ENCODE data around the gene BTD. TPM values are rescaled to one million over a fixed set of nuclear protein-coding genes. Genes with fewer than 3 reads are reported as not detected.

The BTD gene
- total RNA-seq, 1 experiment from 2014 or later, result 15.6 TPM

DNA sequence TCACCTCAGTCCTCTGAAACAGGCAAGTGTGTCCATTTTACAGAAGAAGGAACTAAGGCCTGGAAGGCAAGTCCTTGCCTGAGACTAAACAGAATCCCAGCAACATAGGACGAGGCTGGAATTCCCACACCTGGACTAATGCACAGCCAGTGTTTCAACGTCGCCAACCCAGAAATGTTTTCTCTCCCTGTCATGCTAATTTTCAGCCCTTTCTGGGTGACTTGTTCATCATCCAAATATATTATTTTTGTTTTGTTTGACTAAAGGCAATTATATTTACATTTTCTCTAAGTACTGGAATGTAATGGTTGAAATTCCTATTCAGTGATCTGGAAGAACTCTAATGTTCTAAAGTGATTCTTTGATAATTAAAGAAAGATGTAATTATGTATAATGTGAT is 51.8 kb downstream of the BTD start:
- ChIA-PET CTCF (no interaction called here), POLR2A (ENCODE audit: unreplicated experiment) (no interaction called here)
- H3K27ac ChIP-seq, result no peak overlapping the region

DNA sequence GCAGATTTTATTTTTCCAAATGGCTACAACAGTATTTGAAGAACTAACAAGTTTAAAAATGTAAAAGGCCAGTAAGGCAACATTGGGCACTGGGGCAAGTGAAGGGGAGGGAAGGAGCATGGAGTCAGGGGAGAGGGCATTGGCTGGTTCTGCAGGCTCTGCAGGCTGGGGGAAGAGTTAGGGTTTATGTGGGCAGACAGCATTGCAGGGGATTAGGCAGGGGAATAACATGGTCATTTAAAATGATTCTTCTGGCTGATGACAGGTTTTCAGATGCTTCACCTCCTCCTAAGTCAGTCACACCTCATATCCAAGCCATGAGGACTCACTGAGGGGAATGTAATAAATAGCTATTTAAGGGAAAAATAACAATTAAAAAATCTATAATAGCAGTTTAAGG is 52.6 kb downstream of the BTD start:
- ChIA-PET POLR2A (ENCODE audit: unreplicated experiment) (no interaction called here), CTCF (no interaction called here)
- BruUV-seq (replicated peaks), result no TSS peak
- no peaks in the 10 kb centered on the region for H4K20me1 ChIP-seq (ENCODE audit: insufficient read depth)
- no peaks in the 10 kb centered on the region for H3K9me2 ChIP-seq (ENCODE audit: insufficient read depth)
- H3K36me3 ChIP-seq (ENCODE audit: low read depth), result no peaks in the 10 kb centered on the region
- DNase-seq, result no peak
- H3F3A ChIP-seq (ENCODE audit: insufficient read depth, low read depth), result no peaks in the 10 kb centered on the region
- no peak overlapping the region for H3K27ac ChIP-seq
- no peak overlapping the region for H3K4me3 ChIP-seq
- H2AFZ ChIP-seq, result no peak overlapping the region
- TF ChIP-seq EZH2 (IDR thresholded peaks at IDR 0.05; ENCODE audit: low read depth), result no peak
- TF ChIP-seq, protein P1, sequence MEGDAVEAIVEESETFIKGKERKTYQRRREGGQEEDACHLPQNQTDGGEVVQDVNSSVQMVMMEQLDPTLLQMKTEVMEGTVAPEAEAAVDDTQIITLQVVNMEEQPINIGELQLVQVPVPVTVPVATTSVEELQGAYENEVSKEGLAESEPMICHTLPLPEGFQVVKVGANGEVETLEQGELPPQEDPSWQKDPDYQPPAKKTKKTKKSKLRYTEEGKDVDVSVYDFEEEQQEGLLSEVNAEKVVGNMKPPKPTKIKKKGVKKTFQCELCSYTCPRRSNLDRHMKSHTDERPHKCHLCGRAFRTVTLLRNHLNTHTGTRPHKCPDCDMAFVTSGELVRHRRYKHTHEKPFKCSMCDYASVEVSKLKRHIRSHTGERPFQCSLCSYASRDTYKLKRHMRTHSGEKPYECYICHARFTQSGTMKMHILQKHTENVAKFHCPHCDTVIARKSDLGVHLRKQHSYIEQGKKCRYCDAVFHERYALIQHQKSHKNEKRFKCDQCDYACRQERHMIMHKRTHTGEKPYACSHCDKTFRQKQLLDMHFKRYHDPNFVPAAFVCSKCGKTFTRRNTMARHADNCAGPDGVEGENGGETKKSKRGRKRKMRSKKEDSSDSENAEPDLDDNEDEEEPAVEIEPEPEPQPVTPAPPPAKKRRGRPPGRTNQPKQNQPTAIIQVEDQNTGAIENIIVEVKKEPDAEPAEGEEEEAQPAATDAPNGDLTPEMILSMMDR (conservative IDR thresholded peaks at IDR 0.05), result no peak
- H3K27me3 ChIP-seq (ENCODE audit: insufficient read depth, low read depth), result no peaks in the 10 kb centered on the region
- H3K79me2 ChIP-seq (ENCODE audit: low read depth), result no peaks in the 10 kb centered on the region
- no peaks in the 10 kb centered on the region for H3K4me1 ChIP-seq (replicated peaks; ENCODE audit: insufficient read depth)
- H3K4me2 ChIP-seq, result no peak overlapping the region
- peaks cover 33% of the 10 kb centered on the region for H3K9me3 ChIP-seq (ENCODE audit: insufficient read depth, low read depth)
- intact Hi-C loops (cut with micrococcal nuclease; ENCODE audit: unreplicated experiment), result no loop called here

More for the DNA sequence above, 51.8 kb downstream of the BTD start:
- Histone ChIP-seq H3F3A (ENCODE audit: insufficient read depth, low read depth) (peaks cover 6% of the 10 kb centered on the region; the same call in 1 of the 2 replicates), H3K4me3 (no peak overlapping the region), H3K36me3 (ENCODE audit: low read depth) (no peaks in the 10 kb centered on the region), H3K79me2 (ENCODE audit: low read depth) (no peaks in the 10 kb centered on the region), H4K20me1 (ENCODE audit: insufficient read depth) (no peaks in the 10 kb centered on the region), H3K27me3 (ENCODE audit: insufficient read depth, low read depth) (no peaks in the 10 kb centered on the region), H2AFZ (no peak overlapping the region), H3K4me1 (replicated peaks; ENCODE audit: insufficient read depth) (peaks cover 4% of the 10 kb centered on the region), H3K4me2 (no peak overlapping the region), H3K9me2 (ENCODE audit: insufficient read depth) (no peaks in the 10 kb centered on the region), H3K9me3 (ENCODE audit: insufficient read depth, low read depth) (peaks cover 37% of the 10 kb centered on the region)
- TF ChIP-seq, protein P1 (conservative IDR thresholded peaks at IDR 0.05), result no peak
- no peak for TF ChIP-seq EZH2 (IDR thresholded peaks at IDR 0.05; ENCODE audit: low read depth)
- intact Hi-C loops (cut with micrococcal nuclease; ENCODE audit: unreplicated experiment), result no loop called here
- BruUV-seq (replicated peaks), result no TSS peak
- no peak for DNase-seq

DNA sequence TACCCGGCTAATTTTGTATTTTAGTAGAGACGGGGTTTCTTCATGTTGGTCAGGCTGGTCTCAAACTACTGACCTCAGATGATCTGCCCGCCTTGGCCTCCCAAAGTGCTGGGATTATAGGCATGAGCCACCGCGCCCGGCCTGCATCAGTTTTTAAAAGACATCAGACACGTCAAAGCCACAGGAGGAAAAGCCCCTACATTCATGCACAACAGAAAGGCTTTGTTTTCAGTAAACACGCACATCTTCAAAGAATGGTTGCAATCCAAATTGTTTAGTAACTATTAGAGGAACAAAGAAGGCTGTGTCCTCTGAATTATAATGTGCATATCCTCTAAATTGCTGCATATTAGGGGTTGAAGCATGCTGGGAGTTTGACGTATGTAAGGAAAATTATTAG is 53.3 kb downstream of the BTD start:
- DNase-seq, result no peak
- ChIA-PET CTCF (no interaction called here), POLR2A (ENCODE audit: unreplicated experiment) (no interaction called here)
- H3K9me3 ChIP-seq (ENCODE audit: insufficient read depth, low read depth), result peaks cover 30% of the 10 kb centered on the region
- H3K27ac ChIP-seq, result no peak overlapping the region
- H2AFZ ChIP-seq, result no peak overlapping the region
- H3K79me2 ChIP-seq (ENCODE audit: low read depth), result no peaks in the 10 kb centered on the region
- no peaks in the 10 kb centered on the region for H3K9me2 ChIP-seq (ENCODE audit: insufficient read depth)
- H3K4me1 ChIP-seq (replicated peaks; ENCODE audit: insufficient read depth), result no peaks in the 10 kb centered on the region
- no peaks in the 10 kb centered on the region for H3K36me3 ChIP-seq (ENCODE audit: low read depth)
- H3K4me3 ChIP-seq, result no peak overlapping the region
- no peaks in the 10 kb centered on the region for H3F3A ChIP-seq (ENCODE audit: insufficient read depth, low read depth)
- no TSS peak for BruUV-seq (replicated peaks)
- H3K4me2 ChIP-seq, result no peak overlapping the region
- no peaks in the 10 kb centered on the region for H3K27me3 ChIP-seq (ENCODE audit: insufficient read depth, low read depth)
- H4K20me1 ChIP-seq (ENCODE audit: insufficient read depth), result no peaks in the 10 kb centered on the region
- TF ChIP-seq, protein P1 (conservative IDR thresholded peaks at IDR 0.05), result no peak
- no peak for TF ChIP-seq EZH2 (IDR thresholded peaks at IDR 0.05; ENCODE audit: low read depth)
- intact Hi-C loops (cut with micrococcal nuclease; ENCODE audit: unreplicated experiment), result no loop called here
